H9 (cell line): ENCODE data around the gene LRRFIP1. TPM values are rescaled to one million over a fixed set of nuclear protein-coding genes. Genes with fewer than 3 reads are reported as not detected.

Experiments
- DNase-seq: peaks from one replicate; pipeline ENCODE4 v3.0.0-alpha.2; 2017
- H2AFZ ChIP-seq: one replicate; pipeline ENCODE4 v1.6.1; 2013; ENCODE audit warnings: mild to moderate bottlenecking, low read length, control low read depth, moderate library complexity
- H2AK5ac ChIP-seq: 2 replicates; pipeline ENCODE4 v1.6.1; 2013; ENCODE audit warnings: low read length, control low read depth, mixed read lengths; ENCODE audit not compliant: insufficient read length
- H2BK120ac ChIP-seq: one replicate; pipeline ENCODE4 v1.6.1; 2013; ENCODE audit warnings: low read depth, mild to moderate bottlenecking, low read length, control low read depth, inconsistent platforms; ENCODE audit not compliant: poor library complexity, severe bottlenecking
- H2BK12ac ChIP-seq: 2 replicates; pipeline ENCODE4 v1.6.1; 2013; ENCODE audit warnings: low read length, control low read depth, mixed read lengths, low read depth; ENCODE audit not compliant: insufficient read length
- H2BK15ac ChIP-seq: 2 replicates; pipeline ENCODE4 v1.6.1; 2013; ENCODE audit warnings: low read depth, low read length, control low read depth
- H2BK20ac ChIP-seq: one replicate; pipeline ENCODE4 v1.6.1; 2013; ENCODE audit warnings: low read depth, mild to moderate bottlenecking, low read length, control low read depth, inconsistent platforms; ENCODE audit not compliant: poor library complexity, severe bottlenecking
- H2BK5ac ChIP-seq: 2 replicates; pipeline ENCODE4 v1.6.1; 2013; ENCODE audit warnings: low read length, control low read depth, mixed read lengths; ENCODE audit not compliant: insufficient read length
- H3K14ac ChIP-seq: 2 replicates; pipeline ENCODE4 v1.6.1; 2013; ENCODE audit warnings: low read length, control low read depth; ENCODE audit not compliant: insufficient read depth
- H3K18ac ChIP-seq: 2 replicates; pipeline ENCODE4 v1.6.1; 2013; ENCODE audit warnings: low read depth, mild to moderate bottlenecking, mixed read lengths, low read length, control low read depth; ENCODE audit not compliant: insufficient read length
- H3K23ac ChIP-seq: 2 replicates; pipeline ENCODE4 v1.6.1; 2013; ENCODE audit warnings: low read length, control low read depth, mixed read lengths, low read depth; ENCODE audit not compliant: insufficient read length
- H3K23me2 ChIP-seq: 2 replicates; pipeline ENCODE4 v1.6.1; 2013; ENCODE audit warnings: low read depth, mild to moderate bottlenecking, mixed read lengths, low read length, control low read depth; ENCODE audit not compliant: insufficient read length, poor library complexity, severe bottlenecking
- H3K27ac ChIP-seq: 2 replicates; pipeline ENCODE4 v1.5.1; 2013; ENCODE audit warnings: low read length, control low read depth, mixed read lengths, low read depth; ENCODE audit not compliant: insufficient read length
- H3K27me3 ChIP-seq: 2 replicates; pipeline ENCODE4 v1.6.1; 2013; ENCODE audit warnings: low read length, control low read depth, inconsistent platforms; ENCODE audit not compliant: insufficient read depth
- H3K4ac ChIP-seq: 2 replicates; pipeline ENCODE4 v1.6.1; 2013; ENCODE audit warnings: low read depth, mild to moderate bottlenecking, control low read depth, inconsistent platforms, low read length, moderate library complexity
- H3K4me1 ChIP-seq: 2 replicates; pipeline ENCODE4 v1.6.1; 2013; ENCODE audit warnings: low read length, control low read depth, inconsistent platforms; ENCODE audit not compliant: insufficient read depth
- H3K4me2 ChIP-seq: 2 replicates; pipeline ENCODE4 v1.6.1; 2013; ENCODE audit warnings: low read length, control low read depth, mixed read lengths; ENCODE audit not compliant: insufficient read length, insufficient read depth
- H3K56ac ChIP-seq: 2 replicates; pipeline ENCODE4 v1.6.1; 2013; ENCODE audit warnings: low read depth, mild to moderate bottlenecking, mixed read lengths, low read length, control low read depth; ENCODE audit not compliant: insufficient read length
- H3K79me1 ChIP-seq: 2 replicates; pipeline ENCODE4 v1.6.1; 2013; ENCODE audit warnings: low read depth, mild to moderate bottlenecking, moderate library complexity, low read length, control low read depth, inconsistent platforms; ENCODE audit not compliant: insufficient read depth, poor library complexity, severe bottlenecking
- H3K79me2 ChIP-seq: 2 replicates; pipeline ENCODE4 v1.6.1; 2013; ENCODE audit warnings: low read length, control low read depth, inconsistent platforms; ENCODE audit not compliant: insufficient read depth
- H3K9ac ChIP-seq: 2 replicates; pipeline ENCODE4 v1.6.1; 2013; ENCODE audit warnings: low read length, control low read depth, mixed read lengths; ENCODE audit not compliant: insufficient read length; ENCODE audit errors: extremely low read depth
- H3K9me3 ChIP-seq: one replicate; pipeline ENCODE4 v1.6.1; 2013; ENCODE audit warnings: low read depth, low read length, inconsistent platforms; ENCODE audit not compliant: control insufficient read depth
- H3T11ph ChIP-seq: one replicate; pipeline ENCODE4 v1.6.1; 2013; ENCODE audit warnings: mild to moderate bottlenecking, low read length, control low read depth, inconsistent platforms
- H4K20me1 ChIP-seq: one replicate; pipeline ENCODE4 v1.6.1; 2013; ENCODE audit not compliant: control insufficient read depth, insufficient read length, insufficient read depth
- H4K5ac ChIP-seq: 2 replicates; pipeline ENCODE4 v1.6.1; 2013; ENCODE audit warnings: low read depth, mild to moderate bottlenecking, mixed read lengths, low read length, control low read depth; ENCODE audit not compliant: insufficient read length
- H4K8ac ChIP-seq: replicated peaks from 2 replicates; pipeline ENCODE4 v1.6.1; 2013; ENCODE audit warnings: low read length, control low read depth, mixed read lengths, low read depth; ENCODE audit not compliant: insufficient read length
- H4K91ac ChIP-seq: 2 replicates; pipeline ENCODE4 v1.6.1; 2013; ENCODE audit warnings: low read depth, mild to moderate bottlenecking, moderate library complexity, mixed read lengths, low read length, control low read depth; ENCODE audit not compliant: insufficient read length
- H3K27ac Mint-ChIP-seq, 3 experiments: 2 replicates in 2 of 3; 3 replicates in 1 of 3; pipeline ENCODE4 v1.8.0; 2020 to 2021; ENCODE audit warnings: mixed read lengths in 3 of 3, mild to moderate bottlenecking in 1 of 3, moderate library complexity in 1 of 3
- H3K27me3 Mint-ChIP-seq: 2 replicates; pipeline ENCODE4 v1.8.0; 2021; ENCODE audit warnings: low read depth, mild to moderate bottlenecking, moderate library complexity, mixed read lengths
- H3K36me3 Mint-ChIP-seq, 3 experiments: 2 replicates in 2 of 3; 3 replicates in 1 of 3; pipeline ENCODE4 v1.8.0; 2020 to 2021; ENCODE audit warnings: low read depth in 3 of 3, mixed read lengths in 3 of 3; ENCODE audit not compliant: insufficient read depth in 1 of 3
- H3K4me1 Mint-ChIP-seq, 2 experiments: 2 replicates each; pipeline ENCODE4 v1.8.0; 2020; ENCODE audit warnings: mixed read lengths in 2 of 2
- H3K4me3 Mint-ChIP-seq, 2 experiments: 2 replicates in 1 of 2; 3 replicates in 1 of 2; pipeline ENCODE4 v1.8.0; 2020 to 2021; ENCODE audit warnings: mild to moderate bottlenecking in 2 of 2, mixed read lengths in 2 of 2, moderate library complexity in 1 of 2
- H3K9me3 Mint-ChIP-seq, 2 experiments: 2 replicates in 1 of 2; 3 replicates in 1 of 2; pipeline ENCODE4 v1.8.0; 2020; ENCODE audit warnings: mild to moderate bottlenecking in 2 of 2, mixed read lengths in 2 of 2, moderate library complexity in 1 of 2
- WGBS: extraction: QIAGEN DNeasy Blood & Tissue Kit; methylation state at CpG from one replicate; pipeline ENCODE4 v1.1.7; 2013; ENCODE audit warnings: missing lambda C conversion rate, low lambda C conversion rate, mixed read lengths; ENCODE audit not compliant: insufficient read length; ENCODE audit errors: extremely low coverage; 5-methylcytosine and 5-hydroxymethylcytosine counted together
- total RNA-seq: library from RNA; stranded (reverse); gene quantifications from 2 replicates; pipeline ENCODE4 v1.2.1, GENCODE V29; 2021
- TF ChIP-seq, protein P1 (sequence below): fragments of 200-600 bp; sonication (generic); conservative IDR thresholded peaks from 3 replicates; pipeline ENCODE4 v1.8.0; 2021; ENCODE audit warnings: antibody characterized with exemption, mild to moderate bottlenecking

Gene LRRFIP1
- total RNA-seq, 1 experiment from 2014 or later: 38.5 TPM

DNA sequence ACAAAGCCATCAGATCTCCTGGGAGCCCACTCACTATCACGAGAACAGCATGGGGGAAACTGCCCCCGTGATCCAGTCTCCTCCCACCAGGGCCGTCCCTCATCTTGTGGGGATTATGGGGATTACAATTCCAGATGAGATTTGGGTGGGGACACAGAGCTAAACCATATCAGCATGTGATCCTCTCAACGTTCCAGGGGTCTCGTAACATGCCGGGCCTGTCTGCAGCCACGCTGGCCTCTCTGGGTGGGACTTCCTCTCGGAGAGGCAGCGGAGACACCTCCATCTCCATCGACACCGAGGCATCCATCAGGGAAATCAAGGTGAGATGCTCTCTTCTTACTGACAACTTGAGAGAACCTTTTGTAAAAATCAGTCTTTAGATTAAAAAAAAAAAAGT, 121.6 kb downstream of the LRRFIP1 start:
- H3K27me3 ChIP-seq: no peaks in the 10 kb centered on the region
- no peak overlapping the region for H3K4me2 ChIP-seq
- no peaks in the 10 kb centered on the region for H3K79me1 ChIP-seq
- no peak overlapping the region for H3K14ac ChIP-seq
- TF ChIP-seq, protein P1, sequence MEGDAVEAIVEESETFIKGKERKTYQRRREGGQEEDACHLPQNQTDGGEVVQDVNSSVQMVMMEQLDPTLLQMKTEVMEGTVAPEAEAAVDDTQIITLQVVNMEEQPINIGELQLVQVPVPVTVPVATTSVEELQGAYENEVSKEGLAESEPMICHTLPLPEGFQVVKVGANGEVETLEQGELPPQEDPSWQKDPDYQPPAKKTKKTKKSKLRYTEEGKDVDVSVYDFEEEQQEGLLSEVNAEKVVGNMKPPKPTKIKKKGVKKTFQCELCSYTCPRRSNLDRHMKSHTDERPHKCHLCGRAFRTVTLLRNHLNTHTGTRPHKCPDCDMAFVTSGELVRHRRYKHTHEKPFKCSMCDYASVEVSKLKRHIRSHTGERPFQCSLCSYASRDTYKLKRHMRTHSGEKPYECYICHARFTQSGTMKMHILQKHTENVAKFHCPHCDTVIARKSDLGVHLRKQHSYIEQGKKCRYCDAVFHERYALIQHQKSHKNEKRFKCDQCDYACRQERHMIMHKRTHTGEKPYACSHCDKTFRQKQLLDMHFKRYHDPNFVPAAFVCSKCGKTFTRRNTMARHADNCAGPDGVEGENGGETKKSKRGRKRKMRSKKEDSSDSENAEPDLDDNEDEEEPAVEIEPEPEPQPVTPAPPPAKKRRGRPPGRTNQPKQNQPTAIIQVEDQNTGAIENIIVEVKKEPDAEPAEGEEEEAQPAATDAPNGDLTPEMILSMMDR: no peak
- no peak overlapping the region for H4K91ac ChIP-seq
- peaks cover 28 to 43% (median 42%) of the 10 kb centered on the region in 3 experiments; a peak in 6 of 7 replicates for H3K36me3 Mint-ChIP-seq
- no peak overlapping the region for H3K23ac ChIP-seq
- no peaks in the 10 kb centered on the region for H3K79me2 ChIP-seq
- H3K27me3 Mint-ChIP-seq: no peaks in the 10 kb centered on the region
- DNase-seq: no peak
- no peak overlapping the region for H3K4me3 Mint-ChIP-seq
- H2AFZ ChIP-seq: no peak overlapping the region
- H4K5ac ChIP-seq: no peak overlapping the region
- H2BK5ac ChIP-seq: no peak overlapping the region
- H4K8ac ChIP-seq: no peak overlapping the region
- no peak overlapping the region for H3K4ac ChIP-seq
- no peak overlapping the region for H2AK5ac ChIP-seq
- H3T11ph ChIP-seq: no peak overlapping the region
- no CpG with 5 or more reads among the region's 11 CpGs for WGBS
- no peak overlapping the region for H3K27ac Mint-ChIP-seq
- no peak overlapping the region for H3K9ac ChIP-seq
- H3K56ac ChIP-seq: no peak overlapping the region
- no peaks in the 10 kb centered on the region for H3K9me3 Mint-ChIP-seq
- H3K18ac ChIP-seq: no peak overlapping the region
- H3K4me1 ChIP-seq: no peaks in the 10 kb centered on the region; the same call in 1 of the 2 replicates
- no peaks in the 10 kb centered on the region for H3K9me3 ChIP-seq
- H3K23me2 ChIP-seq: no peaks in the 10 kb centered on the region
- H2BK120ac ChIP-seq: no peak overlapping the region
- peaks cover 9 to 12% of the 10 kb centered on the region in 2 experiments for H3K4me1 Mint-ChIP-seq
- no peak overlapping the region for H2BK12ac ChIP-seq
- no peak overlapping the region for H2BK15ac ChIP-seq
- no peak overlapping the region for H2BK20ac ChIP-seq
- no peak overlapping the region for H3K27ac ChIP-seq
- no peaks in the 10 kb centered on the region for H4K20me1 ChIP-seq
